Stimulated activated CD8-positive, alpha-beta memory T cell treated with anti-CD3 and anti-CD28 coated beads, Interleukin-7, amount 100 ng/mL, for 48 hours (primary cell): ENCODE measurements around the gene PCDHB11.
"Not testable (repeated sequence)": the region's sequence is repeated elsewhere in the genome, so short reads cannot be mapped to it uniquely, and the experiment has no call there.

Experiments used
- DNase-seq, 2 donors: peaks; one replicate each; pipeline ENCODE4 v3.0.0-alpha.2; 2020; ENCODE audit warnings: low read depth in 1 of 2; ENCODE audit errors: extremely low read depth in 1 of 2

Gene PCDHB11

DNA sequence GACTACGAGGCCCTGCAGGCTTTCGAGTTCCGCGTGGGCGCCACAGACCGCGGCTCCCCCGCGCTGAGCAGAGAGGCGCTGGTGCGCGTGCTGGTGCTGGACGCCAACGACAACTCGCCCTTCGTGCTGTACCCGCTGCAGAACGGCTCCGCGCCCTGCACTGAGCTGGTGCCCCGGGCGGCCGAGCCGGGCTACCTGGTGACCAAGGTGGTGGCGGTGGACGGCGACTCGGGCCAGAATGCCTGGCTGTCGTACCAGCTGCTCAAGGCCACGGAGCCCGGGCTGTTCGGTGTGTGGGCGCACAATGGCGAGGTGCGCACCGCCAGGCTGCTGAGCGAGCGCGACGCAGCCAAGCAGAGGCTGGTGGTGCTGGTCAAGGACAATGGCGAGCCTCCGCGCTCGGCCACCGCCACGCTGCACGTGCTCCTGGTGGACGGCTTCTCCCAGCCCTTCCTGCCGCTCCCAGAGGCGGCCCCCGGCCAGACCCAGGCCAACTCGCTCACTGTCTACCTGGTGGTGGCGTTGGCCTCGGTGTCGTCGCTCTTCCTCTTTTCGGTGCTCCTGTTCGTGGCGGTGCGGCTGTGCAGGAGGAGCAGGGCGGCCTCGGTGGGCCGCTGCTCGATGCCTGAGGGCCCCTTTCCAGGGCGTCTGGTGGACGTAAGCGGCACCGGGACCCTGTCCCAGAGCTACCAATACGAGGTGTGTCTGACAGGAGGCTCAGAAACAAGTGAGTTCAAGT, 15.1 kb upstream of the PCDHB11 start:
- not testable (repeated sequence) for DNase-seq

DNA sequence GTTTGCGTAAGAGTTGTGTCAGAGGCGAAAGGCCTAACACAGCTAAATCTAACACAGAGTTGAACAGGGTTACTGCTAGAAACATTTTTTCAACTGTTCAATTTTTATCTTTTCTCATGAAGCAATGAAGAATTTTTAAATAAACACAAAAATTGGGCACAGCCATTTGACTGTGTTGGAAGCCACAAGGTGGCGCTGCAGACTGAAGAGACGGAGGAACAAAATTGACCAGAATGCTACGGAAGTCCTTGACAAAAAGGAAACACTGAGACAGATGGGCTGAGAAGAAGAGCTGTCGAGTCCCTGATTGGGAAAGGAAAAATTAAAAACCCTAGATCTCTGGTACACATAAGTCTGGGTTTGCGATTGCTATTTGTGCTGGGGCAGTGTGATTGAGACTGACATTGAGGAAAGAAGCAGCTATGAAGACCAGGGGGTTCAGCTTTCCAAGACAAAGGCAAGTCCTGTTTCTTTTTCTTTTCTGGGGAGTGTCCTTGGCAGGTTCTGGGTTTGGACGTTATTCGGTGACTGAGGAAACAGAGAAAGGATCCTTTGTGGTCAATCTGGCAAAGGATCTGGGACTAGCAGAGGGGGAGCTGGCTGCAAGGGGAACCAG, 12.4 kb upstream of the PCDHB11 start, which contains the start of gene PCDHB9:
Gene PCDHB9 (plus strand): TSS at position 265 of the 616 bp plus-strand sequence. CDS start 158 bp downstream, at position 423.
- no peak for DNase-seq

DNA sequence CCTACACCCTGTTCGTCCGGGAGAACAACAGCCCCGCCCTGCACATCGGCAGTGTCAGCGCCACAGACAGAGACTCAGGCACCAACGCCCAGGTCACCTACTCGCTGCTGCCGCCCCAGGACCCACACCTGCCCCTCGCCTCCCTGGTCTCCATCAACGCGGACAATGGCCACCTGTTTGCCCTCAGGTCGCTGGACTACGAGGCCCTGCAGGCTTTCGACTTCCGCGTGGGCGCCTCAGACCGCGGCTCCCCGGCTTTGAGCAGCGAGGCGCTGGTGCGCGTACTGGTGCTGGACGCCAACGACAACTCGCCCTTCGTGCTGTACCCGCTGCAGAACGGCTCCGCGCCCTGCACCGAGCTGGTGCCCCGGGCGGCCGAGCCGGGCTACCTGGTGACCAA, 10.7 kb upstream of the PCDHB11 start:
- not testable (repeated sequence) for DNase-seq

DNA sequence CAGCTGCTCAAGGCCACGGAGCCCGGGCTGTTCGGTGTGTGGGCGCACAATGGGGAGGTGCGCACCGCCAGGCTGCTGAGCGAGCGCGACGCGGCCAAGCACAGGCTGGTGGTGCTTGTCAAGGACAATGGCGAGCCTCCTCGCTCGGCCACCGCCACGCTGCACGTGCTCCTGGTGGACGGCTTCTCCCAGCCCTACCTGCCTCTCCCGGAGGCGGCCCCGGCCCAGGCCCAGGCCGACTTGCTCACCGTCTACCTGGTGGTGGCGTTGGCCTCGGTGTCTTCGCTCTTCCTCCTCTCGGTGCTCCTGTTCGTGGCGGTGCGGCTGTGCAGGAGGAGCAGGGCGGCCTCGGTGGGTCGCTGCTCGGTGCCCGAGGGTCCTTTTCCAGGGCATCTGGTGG, 10.3 kb upstream of the PCDHB11 start:
- DNase-seq, result not testable (repeated sequence)

DNA sequence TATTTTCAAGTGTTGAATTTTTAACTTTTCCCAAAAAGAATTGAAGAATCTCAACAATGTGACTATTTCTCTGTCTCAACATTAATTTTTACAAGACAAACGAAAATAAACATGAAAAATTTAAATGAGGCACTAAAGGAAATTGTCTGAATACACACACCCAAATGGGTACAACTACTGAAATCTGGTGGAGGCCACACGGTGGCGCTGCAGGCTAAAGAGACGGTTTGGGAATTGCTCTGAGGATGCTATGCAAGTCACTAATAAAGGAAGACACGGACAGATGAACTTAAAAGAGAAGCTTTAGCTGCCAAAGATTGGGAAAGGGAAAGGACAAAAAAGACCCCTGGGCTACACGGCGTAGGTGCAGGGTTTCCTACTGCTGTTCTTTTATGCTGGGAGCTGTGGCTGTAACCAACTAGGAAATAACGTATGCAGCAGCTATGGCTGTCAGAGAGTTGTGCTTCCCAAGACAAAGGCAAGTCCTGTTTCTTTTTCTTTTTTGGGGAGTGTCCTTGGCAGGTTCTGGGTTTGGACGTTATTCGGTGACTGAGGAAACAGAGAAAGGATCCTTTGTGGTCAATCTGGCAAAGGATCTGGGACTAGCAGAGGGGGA, 7.2 kb upstream of the PCDHB11 start, which contains the start of gene PCDHB10:
Gene PCDHB10 (plus strand): TSS at position 244 of the 616 bp plus-strand sequence. CDS start 200 bp downstream, at position 444.
- no peak for DNase-seq

DNA sequence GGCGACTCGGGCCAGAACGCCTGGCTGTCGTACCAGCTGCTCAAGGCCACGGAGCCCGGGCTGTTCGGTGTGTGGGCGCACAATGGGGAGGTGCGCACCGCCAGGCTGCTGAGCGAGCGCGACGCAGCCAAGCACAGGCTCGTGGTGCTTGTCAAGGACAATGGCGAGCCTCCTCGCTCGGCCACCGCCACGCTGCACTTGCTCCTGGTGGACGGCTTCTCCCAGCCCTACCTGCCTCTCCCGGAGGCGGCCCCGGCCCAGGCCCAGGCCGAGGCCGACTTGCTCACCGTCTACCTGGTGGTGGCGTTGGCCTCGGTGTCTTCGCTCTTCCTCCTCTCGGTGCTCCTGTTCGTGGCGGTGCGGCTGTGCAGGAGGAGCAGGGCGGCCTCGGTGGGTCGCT, 5.1 kb upstream of the PCDHB11 start:
- not testable (repeated sequence) for DNase-seq

DNA sequence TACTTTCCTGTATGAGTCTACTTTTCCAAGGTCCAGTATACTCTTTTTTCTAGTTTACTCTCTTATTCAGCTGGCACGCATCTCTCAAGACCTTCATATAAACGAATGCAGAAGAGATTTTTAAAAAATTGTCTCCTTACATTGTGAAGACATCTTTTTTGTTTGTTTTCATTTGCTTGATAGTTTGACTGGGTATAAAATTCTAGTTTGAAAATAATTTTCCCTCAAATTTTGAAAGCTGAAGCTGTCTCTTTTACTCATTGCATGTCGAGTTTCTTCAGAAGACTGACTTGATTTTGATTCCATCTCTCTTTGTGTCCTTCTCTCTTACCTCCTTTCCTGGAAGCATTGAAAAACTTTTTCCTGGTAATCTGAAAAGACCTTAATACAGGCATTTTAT, 3.1 kb upstream of the PCDHB11 start:
- DNase-seq, result no peak

DNA sequence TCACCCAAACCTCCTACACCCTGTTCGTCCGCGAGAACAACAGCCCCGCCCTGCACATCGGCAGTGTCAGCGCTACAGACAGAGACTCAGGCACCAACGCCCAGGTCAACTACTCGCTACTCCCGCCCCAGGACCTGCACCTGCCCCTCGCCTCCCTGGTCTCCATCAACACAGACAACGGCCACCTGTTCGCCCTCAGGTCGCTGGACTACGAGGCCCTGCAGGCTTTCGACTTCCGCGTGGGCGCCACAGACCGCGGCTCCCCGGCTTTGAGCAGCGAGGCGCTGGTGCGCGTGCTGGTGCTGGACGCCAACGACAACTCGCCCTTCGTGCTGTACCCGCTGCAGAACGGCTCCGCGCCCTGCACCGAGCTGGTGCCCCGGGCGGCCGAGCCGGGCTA, 1.7 kb downstream of the PCDHB11 start:
- DNase-seq, result not testable (repeated sequence)

DNA sequence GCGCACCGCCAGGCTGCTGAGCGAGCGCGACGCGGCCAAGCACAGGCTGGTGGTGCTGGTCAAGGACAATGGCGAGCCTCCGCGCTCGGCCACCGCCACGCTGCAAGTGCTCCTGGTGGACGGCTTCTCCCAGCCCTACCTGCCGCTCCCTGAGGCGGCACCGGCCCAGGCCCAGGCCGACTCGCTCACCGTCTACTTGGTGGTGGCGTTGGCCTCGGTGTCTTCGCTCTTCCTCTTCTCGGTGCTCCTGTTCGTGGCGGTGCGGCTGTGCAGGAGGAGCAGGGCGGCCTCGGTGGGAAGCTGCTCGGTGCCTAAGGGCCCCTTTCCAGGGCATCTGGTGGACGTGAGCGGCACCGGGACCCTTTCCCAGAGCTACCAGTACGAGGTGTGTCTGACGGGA, 2.2 kb downstream of the PCDHB11 start:
- not testable (repeated sequence) for DNase-seq

DNA sequence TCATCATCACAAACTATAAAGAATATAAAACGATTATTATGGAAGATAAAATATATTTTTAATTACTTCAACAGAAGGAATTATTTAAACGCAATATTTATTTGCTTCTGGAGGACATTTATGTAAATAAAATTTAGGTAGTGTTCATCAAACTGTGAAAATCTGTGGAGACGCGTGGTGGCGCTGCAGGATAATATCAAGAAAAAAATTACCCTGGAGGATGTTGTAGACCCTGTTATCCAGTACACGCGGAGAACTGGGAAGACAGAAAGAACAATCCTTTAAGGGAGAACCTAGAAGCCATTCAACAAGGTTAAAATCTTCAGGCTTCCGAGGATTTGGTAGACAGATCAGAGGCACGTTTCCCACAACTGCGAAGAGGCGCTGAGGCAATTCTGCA, 9.1 kb downstream of the PCDHB11 start, which contains the start of gene PCDHB12:
Gene PCDHB12 (plus strand): TSS at position 242 of the 400 bp plus-strand sequence. CDS start 189 bp downstream, outside the sequence.
- DNase-seq, result no peak

DNA sequence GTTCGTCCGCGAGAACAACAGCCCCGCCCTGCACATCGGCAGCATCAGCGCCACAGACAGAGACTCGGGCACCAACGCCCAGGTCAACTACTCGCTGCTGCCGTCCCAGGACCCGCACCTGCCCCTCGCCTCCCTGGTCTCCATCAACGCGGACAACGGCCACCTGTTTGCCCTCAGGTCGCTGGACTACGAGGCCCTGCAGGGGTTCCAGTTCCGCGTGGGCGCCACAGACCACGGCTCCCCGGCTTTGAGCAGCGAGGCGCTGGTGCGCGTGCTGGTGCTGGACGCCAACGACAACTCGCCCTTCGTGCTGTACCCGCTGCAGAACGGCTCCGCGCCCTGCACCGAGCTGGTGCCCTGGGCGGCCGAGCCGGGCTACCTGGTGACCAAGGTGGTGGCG, 10.9 kb downstream of the PCDHB11 start:
- not testable (repeated sequence) for DNase-seq

DNA sequence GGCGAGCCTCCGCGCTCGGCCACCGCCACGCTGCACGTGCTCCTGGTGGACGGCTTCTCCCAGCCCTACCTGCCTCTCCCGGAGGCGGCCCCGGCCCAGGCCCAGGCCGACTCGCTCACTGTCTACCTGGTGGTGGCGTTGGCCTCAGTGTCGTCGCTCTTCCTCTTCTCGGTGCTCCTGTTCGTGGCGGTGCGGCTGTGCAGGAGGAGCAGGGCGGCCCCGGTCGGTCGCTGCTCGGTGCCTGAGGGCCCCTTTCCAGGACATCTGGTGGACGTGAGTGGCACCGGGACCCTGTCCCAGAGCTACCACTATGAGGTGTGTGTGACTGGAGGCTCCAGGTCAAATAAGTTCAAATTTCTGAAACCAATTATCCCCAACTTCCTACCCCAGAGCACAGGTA, 11.4 kb downstream of the PCDHB11 start:
- not testable (repeated sequence) for DNase-seq

DNA sequence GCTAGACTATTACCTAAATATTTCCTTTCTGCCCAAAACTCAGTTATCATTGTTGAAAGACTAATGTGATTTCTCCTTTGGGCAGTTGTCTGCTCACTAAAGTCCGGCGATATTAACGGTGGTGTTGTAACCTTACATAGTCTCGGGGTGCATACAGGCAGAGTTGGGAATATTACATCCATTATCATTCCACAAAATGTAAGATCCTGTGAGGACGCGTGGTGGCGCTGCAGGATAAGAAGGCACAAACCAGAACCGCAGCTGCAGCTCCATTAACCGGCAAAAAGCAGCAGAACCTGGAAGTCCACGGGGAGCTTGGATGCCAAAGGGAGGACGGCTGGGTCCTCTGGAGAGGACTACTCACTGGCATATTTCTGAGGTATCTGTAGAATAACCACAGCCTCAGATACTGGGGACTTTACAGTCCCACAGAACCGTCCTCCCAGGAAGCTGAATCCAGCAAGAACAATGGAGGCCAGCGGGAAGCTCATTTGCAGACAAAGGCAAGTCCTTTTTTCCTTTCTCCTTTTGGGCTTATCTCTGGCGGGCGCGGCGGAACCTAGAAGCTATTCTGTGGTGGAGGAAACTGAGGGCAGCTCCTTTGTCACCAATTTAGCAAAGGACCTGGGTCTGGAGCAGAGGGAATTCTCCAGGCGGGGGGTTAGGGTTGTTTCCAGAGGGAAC, 14.4 kb downstream of the PCDHB11 start, which contains the start of gene PCDHB13:
Gene PCDHB13 (plus strand): TSS at position 264 of the 684 bp plus-strand sequence. CDS start 205 bp downstream, at position 469.
- DNase-seq, result not testable (repeated sequence)

DNA sequence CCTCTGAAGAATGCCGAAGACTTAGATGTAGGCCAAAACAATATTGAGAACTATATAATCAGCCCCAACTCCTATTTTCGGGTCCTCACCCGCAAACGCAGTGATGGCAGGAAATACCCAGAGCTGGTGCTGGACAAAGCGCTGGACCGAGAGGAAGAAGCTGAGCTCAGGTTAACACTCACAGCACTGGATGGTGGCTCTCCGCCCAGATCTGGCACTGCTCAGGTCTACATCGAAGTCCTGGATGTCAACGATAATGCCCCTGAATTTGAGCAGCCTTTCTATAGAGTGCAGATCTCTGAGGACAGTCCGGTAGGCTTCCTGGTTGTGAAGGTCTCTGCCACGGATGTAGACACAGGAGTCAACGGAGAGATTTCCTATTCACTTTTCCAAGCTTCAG, 15.2 kb downstream of the PCDHB11 start:
- not testable (repeated sequence) for DNase-seq

DNA sequence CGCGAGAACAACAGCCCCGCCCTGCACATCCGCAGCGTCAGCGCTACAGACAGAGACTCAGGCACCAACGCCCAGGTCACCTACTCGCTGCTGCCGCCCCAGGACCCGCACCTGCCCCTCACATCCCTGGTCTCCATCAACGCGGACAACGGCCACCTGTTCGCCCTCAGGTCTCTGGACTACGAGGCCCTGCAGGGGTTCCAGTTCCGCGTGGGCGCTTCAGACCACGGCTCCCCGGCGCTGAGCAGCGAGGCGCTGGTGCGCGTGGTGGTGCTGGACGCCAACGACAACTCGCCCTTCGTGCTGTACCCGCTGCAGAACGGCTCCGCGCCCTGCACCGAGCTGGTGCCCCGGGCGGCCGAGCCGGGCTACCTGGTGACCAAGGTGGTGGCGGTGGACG, 16.1 kb downstream of the PCDHB11 start:
- not testable (repeated sequence) for DNase-seq

DNA sequence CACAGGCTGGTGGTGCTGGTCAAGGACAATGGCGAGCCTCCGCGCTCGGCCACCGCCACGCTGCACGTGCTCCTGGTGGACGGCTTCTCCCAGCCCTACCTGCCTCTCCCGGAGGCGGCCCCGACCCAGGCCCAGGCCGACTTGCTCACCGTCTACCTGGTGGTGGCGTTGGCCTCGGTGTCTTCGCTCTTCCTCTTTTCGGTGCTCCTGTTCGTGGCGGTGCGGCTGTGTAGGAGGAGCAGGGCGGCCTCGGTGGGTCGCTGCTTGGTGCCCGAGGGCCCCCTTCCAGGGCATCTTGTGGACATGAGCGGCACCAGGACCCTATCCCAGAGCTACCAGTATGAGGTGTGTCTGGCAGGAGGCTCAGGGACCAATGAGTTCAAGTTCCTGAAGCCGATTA, 16.6 kb downstream of the PCDHB11 start:
- not testable (repeated sequence) for DNase-seq

DNA sequence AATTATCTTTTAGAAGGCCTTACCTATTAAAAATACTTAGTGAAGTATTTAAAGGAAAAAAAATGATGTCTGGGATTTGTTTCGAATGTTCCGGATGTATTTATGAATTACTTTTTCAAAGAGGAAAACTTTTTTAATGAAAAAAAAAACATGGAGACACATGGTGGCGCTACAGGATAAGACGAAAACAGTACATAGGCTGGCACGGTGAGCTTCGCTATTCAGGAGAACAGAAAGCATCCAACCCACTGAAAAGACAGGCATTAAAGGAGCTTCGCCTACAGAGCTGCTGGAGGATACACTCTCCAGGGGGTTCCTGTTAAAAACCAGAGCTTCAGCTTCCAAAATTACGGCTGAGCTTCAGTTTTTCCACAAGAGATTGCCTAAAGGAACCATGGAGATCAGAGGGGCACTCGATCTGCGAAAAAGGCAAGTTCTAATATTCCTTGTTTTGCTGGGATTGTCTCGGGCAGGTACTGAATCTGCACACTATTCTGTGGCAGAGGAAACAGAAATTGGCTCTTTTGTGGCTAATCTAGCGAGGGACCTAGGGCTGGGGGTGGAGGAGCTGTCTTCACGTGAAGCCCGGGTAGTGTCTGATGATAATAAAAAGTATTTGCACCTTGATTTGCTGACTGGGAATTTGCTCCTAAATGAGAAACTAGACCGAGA, 23.8 kb downstream of the PCDHB11 start, which contains the start of gene PCDHB14:
Gene PCDHB14 (plus strand): TSS at position 232 of the 672 bp plus-strand sequence. CDS start 163 bp downstream, at position 395.
- no peak for DNase-seq

DNA sequence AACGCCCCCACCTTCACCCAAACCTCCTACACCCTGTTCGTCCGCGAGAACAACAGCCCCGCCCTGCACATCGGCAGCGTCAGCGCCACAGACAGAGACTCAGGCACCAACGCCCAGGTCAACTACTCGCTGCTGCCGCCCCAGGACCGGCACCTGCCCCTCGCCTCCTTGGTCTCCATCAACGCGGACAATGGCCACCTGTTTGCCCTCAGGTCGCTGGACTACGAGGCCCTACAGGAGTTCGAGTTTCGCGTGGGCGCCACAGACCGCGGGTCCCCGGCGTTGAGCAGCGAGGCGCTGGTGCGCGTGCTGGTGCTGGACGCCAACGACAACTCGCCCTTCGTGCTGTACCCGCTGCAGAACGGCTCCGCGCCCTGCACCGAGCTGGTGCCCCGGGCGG, 25.4 kb downstream of the PCDHB11 start:
- DNase-seq, result not testable (repeated sequence)

DNA sequence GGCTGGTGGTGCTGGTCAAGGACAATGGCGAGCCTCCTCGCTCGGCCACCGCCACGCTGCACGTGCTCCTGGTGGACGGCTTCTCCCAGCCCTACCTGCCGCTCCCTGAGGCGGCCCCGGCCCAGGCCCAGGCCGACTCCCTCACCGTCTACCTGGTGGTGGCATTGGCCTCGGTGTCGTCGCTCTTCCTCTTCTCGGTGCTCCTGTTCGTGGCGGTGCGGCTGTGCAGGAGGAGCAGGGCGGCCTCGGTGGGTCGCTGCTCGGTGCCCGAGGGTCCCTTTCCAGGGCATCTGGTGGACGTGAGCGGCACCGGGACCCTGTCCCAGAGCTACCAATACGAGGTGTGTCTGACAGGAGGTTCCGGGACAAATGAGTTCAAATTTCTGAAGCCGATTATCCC, 26.0 kb downstream of the PCDHB11 start:
- not testable (repeated sequence) for DNase-seq

DNA sequence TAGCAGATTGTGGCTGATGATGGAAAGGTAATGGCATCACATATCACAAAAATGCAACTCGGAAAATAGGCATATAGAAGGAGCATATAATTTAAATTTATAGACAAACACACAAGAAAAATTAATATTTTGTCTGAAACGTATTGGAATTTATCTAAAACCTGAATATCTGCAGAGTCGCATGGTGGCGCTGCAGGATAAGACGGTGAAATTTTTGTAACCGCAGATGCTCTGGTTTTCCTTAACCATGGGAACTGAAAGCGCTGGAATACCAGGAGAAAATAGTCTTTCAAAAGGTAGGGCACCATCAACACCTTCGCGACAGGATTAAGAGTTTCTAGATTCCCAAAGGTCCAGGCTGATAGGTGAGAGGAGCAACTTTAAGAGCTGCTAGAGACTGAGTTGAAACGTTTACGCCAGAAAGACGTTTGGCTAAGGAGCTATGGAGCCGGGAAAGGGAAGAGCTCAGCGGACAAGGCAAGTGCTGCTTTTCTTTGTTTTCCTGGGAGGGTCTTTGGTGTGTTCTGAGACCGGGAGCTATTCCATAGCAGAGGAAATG, 34.8 kb downstream of the PCDHB11 start:
- DNase-seq, result no peak
